Vagina (tissue), 2 donors: ENCODE results near the gene HAUS8.

Experiments used
- POLR2A ChIP-seq, 2 donors: fragments of 450-650 bp; IDR thresholded peaks; one replicate each; pipeline ENCODE4 v1.6.1; 2017; ENCODE audit warnings: antibody characterized with exemption in 2 of 2, mild to moderate bottlenecking in 2 of 2, moderate library complexity in 2 of 2
- POLR2AphosphoS5 ChIP-seq, 2 donors: sonication (generic); formaldehyde crosslinking; IDR thresholded peaks; one replicate each; pipeline ENCODE4 v1.9.0; 2017; ENCODE audit warnings: antibody characterized with exemption in 2 of 2, mild to moderate bottlenecking in 2 of 2, low read depth in 1 of 2; ENCODE audit not compliant: insufficient read depth in 1 of 2
- TF ChIP-seq, protein P1 (sequence below), 3 experiments: fragments of 450-650 bp in 2 of 3; fragments of 200-600 bp in 1 of 3; sonication (generic) in 1 of 3; IDR thresholded peaks; one replicate each; pipeline ENCODE4 v1.5.1; 2017 to 2019; ENCODE audit warnings: antibody characterized with exemption in 3 of 3, mild to moderate bottlenecking in 2 of 3, moderate library complexity in 2 of 3

DNA sequence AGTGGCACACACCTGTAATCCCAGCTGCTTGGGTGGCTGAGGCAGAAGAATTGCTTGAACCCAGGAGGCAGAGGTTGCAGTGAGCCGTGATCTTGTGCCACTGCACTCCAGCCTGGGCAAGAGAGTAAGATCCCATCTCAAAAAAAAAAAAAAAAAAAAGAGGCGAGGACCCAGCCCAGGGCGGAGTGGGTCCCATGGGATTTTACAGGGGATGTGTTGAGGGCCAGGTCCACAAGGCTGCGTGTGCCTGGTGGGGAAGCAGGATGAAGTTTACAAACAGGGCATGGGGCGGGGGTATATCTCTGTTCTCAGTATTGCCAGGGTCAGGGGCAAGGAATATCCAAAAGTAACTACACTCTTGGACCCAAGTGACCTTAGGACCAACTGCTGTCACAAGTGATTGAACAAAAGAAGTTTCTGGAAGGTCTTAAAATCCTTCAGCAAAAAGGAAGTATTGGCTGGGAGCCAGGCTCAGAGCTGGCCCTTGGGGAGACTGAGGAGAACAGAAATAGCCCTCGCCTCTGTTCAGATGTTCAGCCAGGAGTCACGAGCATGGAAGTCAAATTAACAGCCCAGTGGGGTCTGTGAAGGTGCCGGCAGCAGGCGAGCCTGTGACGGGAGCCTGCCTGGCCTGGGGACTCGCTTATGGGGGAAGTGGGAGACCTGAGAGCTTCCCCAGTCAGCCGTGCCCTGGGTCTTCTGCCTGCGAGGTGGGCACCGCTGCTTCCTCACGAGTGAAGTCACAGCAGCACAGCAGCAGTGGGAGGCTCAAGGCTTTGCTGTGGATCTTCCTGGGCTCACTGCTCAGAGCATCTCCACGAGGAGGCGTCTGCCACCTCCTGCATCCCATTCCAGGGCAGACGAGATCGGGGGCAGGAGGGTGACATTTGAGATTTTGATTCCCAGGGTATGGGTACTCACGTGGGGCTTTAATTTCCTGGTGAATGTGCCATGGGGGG is 6.7 kb upstream of the HAUS8 start:
- TF ChIP-seq, protein P1, sequence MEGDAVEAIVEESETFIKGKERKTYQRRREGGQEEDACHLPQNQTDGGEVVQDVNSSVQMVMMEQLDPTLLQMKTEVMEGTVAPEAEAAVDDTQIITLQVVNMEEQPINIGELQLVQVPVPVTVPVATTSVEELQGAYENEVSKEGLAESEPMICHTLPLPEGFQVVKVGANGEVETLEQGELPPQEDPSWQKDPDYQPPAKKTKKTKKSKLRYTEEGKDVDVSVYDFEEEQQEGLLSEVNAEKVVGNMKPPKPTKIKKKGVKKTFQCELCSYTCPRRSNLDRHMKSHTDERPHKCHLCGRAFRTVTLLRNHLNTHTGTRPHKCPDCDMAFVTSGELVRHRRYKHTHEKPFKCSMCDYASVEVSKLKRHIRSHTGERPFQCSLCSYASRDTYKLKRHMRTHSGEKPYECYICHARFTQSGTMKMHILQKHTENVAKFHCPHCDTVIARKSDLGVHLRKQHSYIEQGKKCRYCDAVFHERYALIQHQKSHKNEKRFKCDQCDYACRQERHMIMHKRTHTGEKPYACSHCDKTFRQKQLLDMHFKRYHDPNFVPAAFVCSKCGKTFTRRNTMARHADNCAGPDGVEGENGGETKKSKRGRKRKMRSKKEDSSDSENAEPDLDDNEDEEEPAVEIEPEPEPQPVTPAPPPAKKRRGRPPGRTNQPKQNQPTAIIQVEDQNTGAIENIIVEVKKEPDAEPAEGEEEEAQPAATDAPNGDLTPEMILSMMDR (IDR thresholded peaks at IDR 0.05) = no peak
- TF ChIP-seq POLR2A (IDR thresholded peaks at IDR 0.05) (no peak), POLR2AphosphoS5 (IDR thresholded peaks at IDR 0.05; ENCODE audit: insufficient read depth in 1 of 2, low read depth in 1 of 2) (peak in 1 of 2 donors; percentile 23)
